ENCODE measurements around the gene ABCC3. TPM values are rescaled to one million over a fixed set of nuclear protein-coding genes. Genes with fewer than 3 reads are reported as not detected.

Gene ABCC3
- total and polyA plus RNA-seq, 12 donors = 0.23 to 5.7 (median 1.1) TPM; not detected in 1

GRCh38 chr17:50613007-50613992 lies 21.4 kb upstream of the ABCC3 start:
- TF ChIP-seq, protein P1, sequence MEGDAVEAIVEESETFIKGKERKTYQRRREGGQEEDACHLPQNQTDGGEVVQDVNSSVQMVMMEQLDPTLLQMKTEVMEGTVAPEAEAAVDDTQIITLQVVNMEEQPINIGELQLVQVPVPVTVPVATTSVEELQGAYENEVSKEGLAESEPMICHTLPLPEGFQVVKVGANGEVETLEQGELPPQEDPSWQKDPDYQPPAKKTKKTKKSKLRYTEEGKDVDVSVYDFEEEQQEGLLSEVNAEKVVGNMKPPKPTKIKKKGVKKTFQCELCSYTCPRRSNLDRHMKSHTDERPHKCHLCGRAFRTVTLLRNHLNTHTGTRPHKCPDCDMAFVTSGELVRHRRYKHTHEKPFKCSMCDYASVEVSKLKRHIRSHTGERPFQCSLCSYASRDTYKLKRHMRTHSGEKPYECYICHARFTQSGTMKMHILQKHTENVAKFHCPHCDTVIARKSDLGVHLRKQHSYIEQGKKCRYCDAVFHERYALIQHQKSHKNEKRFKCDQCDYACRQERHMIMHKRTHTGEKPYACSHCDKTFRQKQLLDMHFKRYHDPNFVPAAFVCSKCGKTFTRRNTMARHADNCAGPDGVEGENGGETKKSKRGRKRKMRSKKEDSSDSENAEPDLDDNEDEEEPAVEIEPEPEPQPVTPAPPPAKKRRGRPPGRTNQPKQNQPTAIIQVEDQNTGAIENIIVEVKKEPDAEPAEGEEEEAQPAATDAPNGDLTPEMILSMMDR (IDR thresholded peaks at IDR 0.05) = peak in 7 of 9 donors; percentile 24 to 64 (median 54)
- no peaks in the 10 kb centered on the region for H3K36me3 ChIP-seq
- peak in 3 of 8 donors; percentile 41 to 63 (median 57) for ATAC-seq
- intact Hi-C loops (cut with DNase I) = loop anchor here in 8 of 10 donors (2.0 to 5.0 kb wide), 3 partner anchors 61 to 131 kb away; no protein-coding TSS in a partner anchor
- H3K27ac ChIP-seq = no peak overlapping the region
- peaks cover 0 to 26% (median 7%) of the 10 kb centered on the region in 7 donors for H3K27me3 ChIP-seq
- no peak for DNase-seq
- WGBS, 2 donors = 59 to 70% methylated on average over 26 of the region's 26 CpGs
- H3K4me3 ChIP-seq = no peak overlapping the region
- no peaks in the 10 kb centered on the region for H3K9me3 ChIP-seq
- peaks cover 0 to 12% (median 0%) of the 10 kb centered on the region in 9 donors for H3K4me1 ChIP-seq

DNA sequence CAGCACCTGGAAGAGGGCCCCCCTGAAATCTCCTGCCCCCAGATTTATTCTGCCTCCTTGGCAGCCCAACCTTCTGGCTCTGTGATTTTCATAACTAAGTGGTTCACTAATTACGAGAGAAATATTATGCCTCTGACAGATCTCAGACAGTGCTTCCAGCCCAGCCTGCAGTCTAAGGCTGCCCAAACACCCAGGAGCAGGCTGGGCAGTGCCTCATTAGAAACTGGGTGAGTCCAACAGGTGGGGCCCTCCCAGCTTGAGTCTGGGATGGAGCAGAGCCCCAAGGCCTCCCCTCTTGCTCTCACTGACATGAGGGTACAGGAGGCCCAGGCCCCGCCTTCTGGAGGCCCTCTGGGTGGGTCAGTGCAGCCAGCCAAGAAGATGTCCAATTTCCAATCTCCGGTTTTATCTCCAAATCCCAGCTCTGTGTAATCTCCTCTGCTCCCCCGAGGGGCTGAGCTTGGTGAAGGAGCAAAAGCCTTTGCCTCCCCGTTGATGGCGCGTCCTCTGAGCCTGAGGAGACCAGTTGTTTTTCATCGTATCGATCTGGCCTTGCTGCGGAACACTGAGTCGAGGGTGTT lies 20.1 kb upstream of the ABCC3 start:
- ATAC-seq (no peak), DNase-seq (no peak)
- Histone ChIP-seq H3K4me3 (no peak overlapping the region), H3K27me3 (peaks cover 0 to 15% (median 3%) of the 10 kb centered on the region in 7 donors), H3K27ac (no peak overlapping the region), H3K9me3 (no peaks in the 10 kb centered on the region), H3K4me1 (peaks cover 0 to 25% (median 0%) of the 10 kb centered on the region in 9 donors), H3K36me3 (no peaks in the 10 kb centered on the region)
- WGBS, 2 donors = 80 to 86% methylated on average over 11 of the region's 11 CpGs
- TF ChIP-seq, protein P1 (IDR thresholded peaks at IDR 0.05) = no peak
- intact Hi-C loops (cut with DNase I) = loop anchor here in 6 of 10 donors (5.0 kb wide), 2 partner anchors 62 to 132 kb away; no protein-coding TSS in a partner anchor

- ATAC-seq = no peak
- no peaks in the 10 kb centered on the region for H3K36me3 ChIP-seq
- TF ChIP-seq, protein P1 (IDR thresholded peaks at IDR 0.05) = no peak
- peaks cover 0 to 12% (median 4%) of the 10 kb centered on the region in 7 donors for H3K27me3 ChIP-seq
- no peak overlapping the region for H3K27ac ChIP-seq
- intact Hi-C loops (cut with DNase I) = no loop called here
- H3K4me3 ChIP-seq = no peak overlapping the region
- DNase-seq = no peak
- WGBS, 2 donors = 73 to 77% methylated on average over 7 of the region's 7 CpGs
- H3K4me1 ChIP-seq = peaks cover 0 to 27% (median 0%) of the 10 kb centered on the region in 9 donors
- H3K9me3 ChIP-seq = no peaks in the 10 kb centered on the region
Measured at GRCh38 chr17:50615828-50616227, 18.9 kb upstream of the ABCC3 start.

DNA sequence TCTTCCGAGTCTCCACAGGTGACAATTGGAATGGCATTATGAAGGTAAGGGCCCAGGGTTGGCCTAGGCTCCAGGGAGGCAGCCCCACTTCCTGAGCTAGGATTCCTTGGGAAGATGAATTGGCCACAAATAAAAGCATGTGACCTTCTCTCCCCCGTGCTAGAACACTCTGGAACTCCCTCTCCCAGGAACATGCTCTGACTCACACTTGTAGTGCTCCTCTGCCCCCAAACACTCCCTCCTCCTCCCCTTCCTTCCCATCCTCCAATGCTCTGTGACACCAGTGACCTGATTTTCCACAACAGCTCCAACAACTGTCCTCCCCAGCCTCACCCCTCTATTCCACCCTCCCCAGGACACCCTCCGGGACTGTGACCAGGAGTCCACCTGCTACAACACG lies 16.4 kb upstream of the ABCC3 start:
- intact Hi-C loops (cut with DNase I) = no loop called here
- H3K4me3 ChIP-seq = no peak overlapping the region
- DNase-seq (no peak), ATAC-seq (no peak)
- H3K4me1 ChIP-seq = peaks cover 0 to 27% (median 0%) of the 10 kb centered on the region in 9 donors
- H3K9me3 ChIP-seq = no peaks in the 10 kb centered on the region
- H3K27me3 ChIP-seq = peaks cover 0 to 20% (median 6%) of the 10 kb centered on the region in 7 donors
- no peaks in the 10 kb centered on the region for H3K36me3 ChIP-seq
- WGBS, 2 donors = 78 to 80% methylated on average over 4 of the region's 4 CpGs
- no peak overlapping the region for H3K27ac ChIP-seq
- TF ChIP-seq, protein P1 (IDR thresholded peaks at IDR 0.05) = no peak

All from heart right ventricle (tissue), 16 donors.